ENCODE measurements around the gene MITF.

Gene MITF

DNA sequence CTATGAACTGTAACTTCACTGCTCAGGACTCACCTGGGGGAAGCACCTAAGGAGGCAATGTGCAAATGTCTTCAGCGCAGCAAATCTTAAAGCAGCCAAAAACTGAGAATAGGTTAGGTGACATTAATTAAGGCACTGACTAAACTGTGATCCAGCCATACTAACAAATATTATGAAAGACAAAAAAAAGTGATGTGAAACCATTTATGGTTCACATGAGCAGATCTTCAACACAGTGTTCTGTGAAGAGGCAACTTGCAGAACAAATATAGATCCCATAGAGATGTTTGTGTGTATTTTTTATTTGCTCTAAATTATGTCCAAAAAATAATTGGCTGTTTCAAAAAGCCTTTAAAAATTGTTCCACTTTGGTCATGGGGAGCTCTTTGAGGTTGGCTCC, 24.1 kb upstream of the MITF start:
- Histone ChIP-seq H3K9me2 (replicated peaks; ENCODE audit: control insufficient read depth, low read length) (no peaks in the 10 kb centered on the region), H3K27me3 (ENCODE audit: control insufficient read depth, low read length) (no peaks in the 10 kb centered on the region), H4K20me1 (ENCODE audit: control insufficient read depth, insufficient read depth, low read depth, low read length) (no peaks in the 10 kb centered on the region), H3F3A (ENCODE audit: control insufficient read depth, insufficient read depth) (no peaks in the 10 kb centered on the region), H3K9me3 (ENCODE audit: control insufficient read depth, insufficient read depth, low read length) (no peaks in the 10 kb centered on the region), H3K79me2 (ENCODE audit: control insufficient read depth, low read length) (no peaks in the 10 kb centered on the region), H3K4me1 (ENCODE audit: control insufficient read depth, low read length) (no peaks in the 10 kb centered on the region), H3K36me3 (ENCODE audit: control insufficient read depth, low read length) (no peaks in the 10 kb centered on the region), H3K4me3 (ENCODE audit: low read length) (no peak overlapping the region), H3K27ac (ENCODE audit: low read depth, low read length) (no peak overlapping the region), H3K4me2 (ENCODE audit: low read length) (no peak overlapping the region)
- TF ChIP-seq, protein P1, sequence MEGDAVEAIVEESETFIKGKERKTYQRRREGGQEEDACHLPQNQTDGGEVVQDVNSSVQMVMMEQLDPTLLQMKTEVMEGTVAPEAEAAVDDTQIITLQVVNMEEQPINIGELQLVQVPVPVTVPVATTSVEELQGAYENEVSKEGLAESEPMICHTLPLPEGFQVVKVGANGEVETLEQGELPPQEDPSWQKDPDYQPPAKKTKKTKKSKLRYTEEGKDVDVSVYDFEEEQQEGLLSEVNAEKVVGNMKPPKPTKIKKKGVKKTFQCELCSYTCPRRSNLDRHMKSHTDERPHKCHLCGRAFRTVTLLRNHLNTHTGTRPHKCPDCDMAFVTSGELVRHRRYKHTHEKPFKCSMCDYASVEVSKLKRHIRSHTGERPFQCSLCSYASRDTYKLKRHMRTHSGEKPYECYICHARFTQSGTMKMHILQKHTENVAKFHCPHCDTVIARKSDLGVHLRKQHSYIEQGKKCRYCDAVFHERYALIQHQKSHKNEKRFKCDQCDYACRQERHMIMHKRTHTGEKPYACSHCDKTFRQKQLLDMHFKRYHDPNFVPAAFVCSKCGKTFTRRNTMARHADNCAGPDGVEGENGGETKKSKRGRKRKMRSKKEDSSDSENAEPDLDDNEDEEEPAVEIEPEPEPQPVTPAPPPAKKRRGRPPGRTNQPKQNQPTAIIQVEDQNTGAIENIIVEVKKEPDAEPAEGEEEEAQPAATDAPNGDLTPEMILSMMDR (IDR thresholded peaks at IDR 0.05; ENCODE audit: low read depth, low read length, poor library complexity, severe bottlenecking): no peak
- no peak for TF ChIP-seq EZH2phosphoT487 (IDR thresholded peaks at IDR 0.05; ENCODE audit: borderline replicate concordance, low read length)

DNA sequence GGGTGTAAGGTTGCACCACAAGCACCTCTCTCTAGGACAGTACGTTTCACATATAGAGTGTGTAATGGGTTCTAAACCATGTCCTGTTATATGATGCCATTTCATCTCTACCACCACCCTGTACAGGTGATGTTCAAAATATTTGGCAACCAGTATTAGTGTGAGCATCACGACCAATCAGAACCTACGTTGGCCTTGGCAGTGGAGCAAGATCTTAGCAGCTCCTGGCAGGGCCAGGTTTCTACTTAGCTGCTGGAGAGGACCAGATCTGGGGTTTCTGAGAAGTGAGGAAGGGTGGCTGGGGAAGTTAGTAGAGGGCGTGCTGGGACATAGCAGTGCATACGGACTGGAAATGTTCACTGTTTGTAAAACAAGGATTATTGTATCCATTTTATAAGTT, 23.1 kb upstream of the MITF start:
- Histone ChIP-seq H4K20me1 (ENCODE audit: control insufficient read depth, insufficient read depth, low read depth, low read length) (no peaks in the 10 kb centered on the region), H3K4me3 (ENCODE audit: low read length) (no peak overlapping the region), H3K4me1 (ENCODE audit: control insufficient read depth, low read length) (no peaks in the 10 kb centered on the region), H3K9me3 (ENCODE audit: control insufficient read depth, insufficient read depth, low read length) (no peaks in the 10 kb centered on the region), H3K79me2 (ENCODE audit: control insufficient read depth, low read length) (no peaks in the 10 kb centered on the region), H3F3A (ENCODE audit: control insufficient read depth, insufficient read depth) (no peaks in the 10 kb centered on the region), H3K4me2 (ENCODE audit: low read length) (no peak overlapping the region), H3K36me3 (ENCODE audit: control insufficient read depth, low read length) (no peaks in the 10 kb centered on the region), H3K9me2 (replicated peaks; ENCODE audit: control insufficient read depth, low read length) (no peaks in the 10 kb centered on the region), H3K27me3 (ENCODE audit: control insufficient read depth, low read length) (no peaks in the 10 kb centered on the region), H3K27ac (ENCODE audit: low read depth, low read length) (no peak overlapping the region)
- TF ChIP-seq, protein P1 (IDR thresholded peaks at IDR 0.05; ENCODE audit: low read depth, low read length, poor library complexity, severe bottlenecking): no peak
- TF ChIP-seq EZH2phosphoT487 (IDR thresholded peaks at IDR 0.05; ENCODE audit: borderline replicate concordance, low read length): no peak

DNA sequence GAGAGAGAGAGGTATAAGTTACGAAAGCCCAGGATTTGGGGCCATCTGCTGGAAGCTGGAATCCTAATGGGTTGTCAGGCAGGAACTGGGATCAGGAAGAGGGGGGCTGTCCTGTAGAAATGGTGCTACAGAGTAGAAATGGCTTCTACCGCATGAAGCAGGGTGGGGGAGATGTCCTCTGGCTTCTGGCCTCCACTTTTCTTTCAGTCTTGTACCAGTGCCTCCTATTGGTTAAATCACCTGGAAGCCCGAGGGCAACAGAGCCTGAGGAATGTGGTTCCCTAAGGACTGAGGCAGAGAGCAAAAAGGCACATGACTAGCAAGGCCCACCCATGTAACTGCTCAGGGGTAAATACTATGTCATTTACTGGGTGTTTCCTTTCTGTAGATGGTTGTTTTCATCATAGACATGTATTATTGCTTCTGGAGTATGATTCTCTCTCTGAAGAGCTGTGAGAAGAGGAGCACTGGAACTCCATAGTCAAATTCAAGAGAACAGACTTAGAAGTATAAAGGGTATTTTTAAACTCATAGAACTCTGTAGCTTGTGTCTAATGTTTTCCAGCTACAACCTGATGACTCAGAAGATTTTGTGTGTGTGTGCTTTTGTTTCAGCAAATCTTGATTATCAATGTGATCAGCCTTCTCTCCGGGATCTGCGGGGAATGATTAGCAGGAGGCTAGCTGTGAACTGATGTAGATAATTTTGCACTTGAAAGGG, 20.2 kb upstream of the MITF start:
- H3K9me3 ChIP-seq (ENCODE audit: control insufficient read depth, insufficient read depth, low read length): no peaks in the 10 kb centered on the region
- no peak overlapping the region for H3K4me2 ChIP-seq (ENCODE audit: low read length)
- H3K4me3 ChIP-seq (ENCODE audit: low read length): no peak overlapping the region
- H4K20me1 ChIP-seq (ENCODE audit: control insufficient read depth, insufficient read depth, low read depth, low read length): no peaks in the 10 kb centered on the region
- no peak overlapping the region for H3K27ac ChIP-seq (ENCODE audit: low read depth, low read length)
- H3K79me2 ChIP-seq (ENCODE audit: control insufficient read depth, low read length): no peaks in the 10 kb centered on the region
- H3K9me2 ChIP-seq (replicated peaks; ENCODE audit: control insufficient read depth, low read length): no peaks in the 10 kb centered on the region
- no peaks in the 10 kb centered on the region for H3F3A ChIP-seq (ENCODE audit: control insufficient read depth, insufficient read depth)
- TF ChIP-seq, protein P1 (IDR thresholded peaks at IDR 0.05; ENCODE audit: low read depth, low read length, poor library complexity, severe bottlenecking): no peak
- no peak for TF ChIP-seq EZH2phosphoT487 (IDR thresholded peaks at IDR 0.05; ENCODE audit: borderline replicate concordance, low read length)
- H3K4me1 ChIP-seq (ENCODE audit: control insufficient read depth, low read length): no peaks in the 10 kb centered on the region
- no peaks in the 10 kb centered on the region for H3K27me3 ChIP-seq (ENCODE audit: control insufficient read depth, low read length)
- no peaks in the 10 kb centered on the region for H3K36me3 ChIP-seq (ENCODE audit: control insufficient read depth, low read length)
